GM21381 (cell line): ENCODE measurements around the gene PLB1.

Experiments used
- ATAC-seq: cut with Tn5 transposase; IDR thresholded peaks from one replicate; pipeline ENCODE4 v1.9.1; 2021; ENCODE audit warnings: mild to moderate bottlenecking, moderate library complexity; ENCODE audit not compliant: unreplicated experiment

Gene PLB1

DNA sequence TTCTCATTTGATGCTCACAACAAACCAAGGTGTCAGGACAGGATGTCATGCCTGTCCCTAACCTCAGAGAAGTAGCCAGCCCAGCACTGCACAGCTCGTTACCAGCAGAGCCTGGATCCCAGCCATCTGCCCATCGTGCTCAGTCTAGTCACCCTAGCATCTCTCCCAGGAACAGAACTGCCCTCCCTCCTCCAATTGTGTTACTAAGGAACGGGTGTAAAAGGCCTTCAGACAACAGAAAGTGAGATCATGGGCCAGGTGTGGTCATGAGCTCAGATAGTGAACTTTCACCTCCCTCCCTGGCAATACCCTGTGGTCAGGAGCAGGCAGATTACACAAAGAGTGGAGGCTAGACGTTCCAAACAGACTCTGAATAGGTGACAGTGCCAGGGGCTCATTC lies 144.0 kb downstream of the PLB1 start:
- no peak for ATAC-seq

DNA sequence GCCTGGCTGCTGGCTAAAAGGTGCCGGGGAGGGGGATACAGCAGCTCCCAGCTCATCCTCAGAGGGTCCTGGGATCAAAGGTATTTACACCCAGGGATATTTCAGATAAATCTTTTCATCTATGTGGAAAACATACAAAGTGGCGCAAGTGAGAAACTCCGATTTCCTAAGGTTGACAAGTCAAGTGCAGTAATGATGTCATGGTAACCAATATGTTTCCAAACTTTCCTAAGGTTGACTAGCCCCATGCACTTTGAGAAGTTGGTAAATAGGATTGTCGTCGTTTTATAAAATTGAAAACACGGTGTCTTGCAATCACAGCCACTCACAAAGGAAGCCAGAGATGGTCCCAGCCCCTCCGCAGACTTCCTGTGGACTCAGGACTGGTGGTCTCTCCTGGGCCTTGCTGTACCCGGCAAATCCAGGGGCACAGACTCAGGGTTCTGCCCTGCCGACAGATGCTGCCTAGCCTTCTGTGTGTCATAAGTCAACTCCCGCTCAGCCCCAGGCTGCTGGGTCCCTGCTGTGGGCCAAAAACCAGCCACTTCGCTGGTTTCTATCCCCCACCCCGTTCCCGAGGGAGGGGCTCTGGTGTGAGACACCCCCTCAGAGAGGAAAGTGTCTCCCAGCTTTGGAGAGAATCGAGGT lies 144.5 kb downstream of the PLB1 start:
- no peak for ATAC-seq

DNA sequence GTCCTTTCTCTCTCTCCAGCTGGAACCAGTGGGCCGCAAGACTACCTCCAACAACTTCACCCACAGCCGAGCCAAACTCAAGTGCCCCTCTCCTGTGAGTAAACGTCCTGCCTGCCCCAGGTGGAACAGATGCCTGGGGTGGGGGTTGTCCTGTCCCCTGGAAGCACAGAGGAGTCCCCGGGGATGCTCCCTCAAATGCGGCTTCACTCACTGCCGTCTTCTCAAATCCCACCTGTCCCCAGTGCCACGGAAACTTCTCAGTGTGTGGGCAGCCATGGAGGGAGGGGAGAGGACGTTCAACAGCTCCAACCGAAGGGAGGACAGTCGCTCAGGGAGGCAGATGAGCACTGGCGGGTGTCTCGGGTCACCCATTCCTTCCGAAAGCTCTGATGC lies 145.0 kb downstream of the PLB1 start:
- ATAC-seq: no peak

DNA sequence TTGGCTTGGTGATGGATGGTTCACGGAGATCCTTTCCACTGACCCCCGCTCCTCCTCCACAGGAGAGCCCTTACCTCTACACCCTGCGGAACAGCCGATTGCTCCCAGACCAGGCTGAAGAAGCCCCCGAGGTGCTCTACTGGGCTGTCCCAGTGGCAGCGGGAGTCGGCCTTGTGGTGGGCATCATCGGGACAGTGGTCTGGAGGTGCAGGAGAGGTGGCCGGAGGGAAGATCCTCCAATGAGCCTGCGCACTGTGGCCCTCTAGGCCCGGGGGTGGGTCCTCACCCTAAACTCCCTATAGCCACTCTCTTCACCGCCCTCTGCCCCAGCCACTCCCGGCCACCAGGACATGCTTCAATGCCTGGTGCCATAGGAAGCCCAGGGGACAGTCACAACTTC lies 146.9 kb downstream of the PLB1 start:
- no peak for ATAC-seq

DNA sequence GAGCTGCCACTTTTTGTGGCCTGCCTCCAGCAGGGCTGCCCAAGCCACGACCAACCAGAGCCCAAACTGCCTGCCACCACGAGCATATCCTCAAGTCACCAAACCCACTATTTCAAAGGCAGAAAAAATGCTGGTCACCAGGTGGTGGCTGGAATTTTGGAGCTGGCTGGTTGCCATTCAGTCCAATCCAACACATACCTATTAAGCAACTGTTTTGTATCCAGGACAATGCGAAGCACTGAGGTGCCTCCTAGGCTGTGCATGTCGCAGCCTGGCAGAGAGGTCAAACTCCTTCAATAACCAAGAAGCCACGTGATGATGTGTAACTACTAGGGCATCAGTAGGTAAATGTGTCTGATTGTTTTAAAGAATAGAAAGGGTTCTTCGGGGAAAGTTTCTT lies 147.5 kb downstream of the PLB1 start:
- ATAC-seq: no peak

DNA sequence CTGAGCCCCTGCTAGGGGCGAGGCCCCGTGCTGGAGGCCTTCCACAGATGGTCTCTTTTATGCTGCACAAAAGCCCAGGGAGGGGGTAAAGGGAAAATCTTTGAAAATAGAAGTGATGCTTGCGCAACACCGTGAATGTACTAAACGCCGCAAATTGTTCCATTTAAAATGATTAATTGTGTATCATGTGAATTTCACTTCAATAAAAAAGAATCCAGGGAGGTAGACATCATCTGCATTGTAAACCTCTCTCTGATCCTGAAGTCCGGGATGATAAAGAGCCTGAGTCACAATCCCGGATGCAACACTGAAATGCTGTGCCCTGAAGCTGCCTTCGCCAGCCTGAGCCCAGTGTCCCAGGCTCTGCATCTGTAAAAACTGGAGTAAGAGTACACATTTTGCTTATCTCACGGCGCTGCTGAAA lies 148.1 kb downstream of the PLB1 start:
- no peak for ATAC-seq

DNA sequence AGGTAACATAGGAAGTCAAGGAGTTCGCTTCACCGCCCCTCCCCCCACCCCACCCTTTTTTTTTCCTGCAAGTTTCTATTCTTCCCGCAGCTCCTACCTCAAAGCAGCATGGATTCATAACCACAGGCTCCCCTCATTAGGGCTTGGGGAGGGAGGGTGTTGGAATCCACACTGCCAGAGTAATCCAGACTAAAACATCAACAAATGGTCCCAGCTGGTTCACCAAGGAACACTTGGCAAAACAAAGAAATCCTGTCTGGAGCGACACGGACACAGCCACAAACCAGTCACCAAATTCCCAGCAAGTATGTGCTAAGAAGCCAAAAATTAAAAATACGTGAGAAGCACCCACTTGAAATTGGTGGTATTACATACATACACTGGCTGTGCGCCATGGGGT lies 148.9 kb downstream of the PLB1 start:
- no peak for ATAC-seq

DNA sequence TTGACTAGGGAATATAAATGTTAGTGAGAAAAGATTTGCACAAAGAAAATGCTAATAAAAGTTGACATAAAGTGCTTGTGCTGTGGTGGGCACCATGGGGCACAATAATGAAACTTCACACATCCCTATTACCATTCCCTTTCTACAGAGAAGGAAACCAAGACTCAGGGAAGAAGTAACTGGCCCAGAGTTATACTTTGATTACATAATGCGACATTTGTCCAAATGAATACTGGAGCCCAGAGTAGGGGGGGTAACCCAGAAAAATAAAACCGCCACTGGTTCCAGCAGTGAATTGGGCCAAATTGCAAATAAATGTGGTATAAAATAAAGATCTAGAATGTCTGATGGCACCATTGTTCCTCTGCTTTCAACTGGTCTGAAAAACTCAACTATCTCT lies 149.7 kb downstream of the PLB1 start:
- ATAC-seq: no peak

DNA sequence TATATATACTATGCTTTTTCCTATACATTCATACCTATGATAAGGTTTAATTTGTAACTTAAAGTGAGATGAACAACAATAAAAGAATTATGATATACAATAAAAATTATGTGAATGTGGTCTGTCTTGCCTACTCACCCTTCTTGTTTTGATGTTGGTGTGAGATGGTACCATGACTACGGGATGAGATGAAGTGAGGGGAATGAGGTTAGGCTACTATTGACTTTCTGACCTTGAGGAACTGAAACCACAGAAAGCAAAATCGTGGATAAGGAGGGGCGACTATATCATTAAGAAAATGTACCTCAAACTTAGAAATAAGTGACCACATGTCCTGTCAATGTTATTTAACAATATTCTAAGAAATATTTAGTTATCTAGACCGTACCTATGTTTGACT lies 151.8 kb downstream of the PLB1 start:
- no peak for ATAC-seq

DNA sequence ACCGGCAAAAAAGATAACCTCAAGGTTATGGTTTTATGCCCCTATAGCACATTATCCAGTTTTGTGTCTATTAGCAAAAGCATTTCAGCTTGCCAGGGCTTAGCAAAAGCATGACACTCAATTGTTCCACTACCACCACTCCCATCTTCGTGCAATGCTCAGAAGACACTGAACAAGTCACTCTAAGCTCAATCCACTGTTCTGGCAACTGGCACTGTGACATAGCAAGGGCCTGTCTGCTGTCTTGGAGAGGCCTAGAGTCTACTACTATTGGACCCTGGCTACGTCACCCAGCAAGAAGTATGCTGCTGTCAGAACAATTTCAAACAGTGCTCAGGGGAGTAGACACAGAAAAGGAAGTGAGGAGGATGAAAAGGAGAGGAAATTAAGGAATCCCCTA lies 152.3 kb downstream of the PLB1 start:
- ATAC-seq: no peak

DNA sequence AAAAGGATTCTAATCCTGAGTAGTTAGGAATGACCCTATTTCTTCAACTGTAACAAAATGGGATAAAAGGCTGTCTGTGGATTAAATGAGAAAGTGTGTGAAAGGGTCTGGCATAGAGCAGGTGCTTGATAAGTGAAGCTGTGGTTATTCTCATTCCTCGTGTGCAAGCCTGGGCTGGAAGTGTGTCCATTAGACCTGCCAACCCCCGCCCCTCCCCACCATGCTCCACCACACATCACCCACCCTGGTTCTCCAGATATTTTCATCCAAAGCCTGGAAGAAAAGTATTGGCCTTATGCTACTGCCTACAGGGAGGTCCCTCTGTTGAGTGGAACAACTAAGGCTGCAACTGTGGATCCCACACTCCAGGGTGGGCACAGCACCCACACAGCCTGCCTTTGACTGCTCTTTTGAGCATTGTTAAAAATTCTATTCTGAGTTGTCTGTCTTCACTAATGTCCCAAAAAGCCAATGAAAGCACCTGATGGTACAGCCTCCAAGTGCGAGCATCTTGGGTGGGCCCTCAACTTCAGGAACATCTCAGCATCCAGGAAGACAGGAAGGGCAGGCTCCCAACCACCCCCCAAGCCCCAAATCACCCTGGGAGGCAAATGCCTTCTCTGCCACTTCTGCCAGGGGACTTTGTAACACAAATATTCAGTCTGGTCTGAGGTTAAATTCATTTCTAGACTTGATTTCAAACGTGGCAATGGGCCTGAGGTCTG lies 153.0 kb downstream of the PLB1 start:
- no peak for ATAC-seq

DNA sequence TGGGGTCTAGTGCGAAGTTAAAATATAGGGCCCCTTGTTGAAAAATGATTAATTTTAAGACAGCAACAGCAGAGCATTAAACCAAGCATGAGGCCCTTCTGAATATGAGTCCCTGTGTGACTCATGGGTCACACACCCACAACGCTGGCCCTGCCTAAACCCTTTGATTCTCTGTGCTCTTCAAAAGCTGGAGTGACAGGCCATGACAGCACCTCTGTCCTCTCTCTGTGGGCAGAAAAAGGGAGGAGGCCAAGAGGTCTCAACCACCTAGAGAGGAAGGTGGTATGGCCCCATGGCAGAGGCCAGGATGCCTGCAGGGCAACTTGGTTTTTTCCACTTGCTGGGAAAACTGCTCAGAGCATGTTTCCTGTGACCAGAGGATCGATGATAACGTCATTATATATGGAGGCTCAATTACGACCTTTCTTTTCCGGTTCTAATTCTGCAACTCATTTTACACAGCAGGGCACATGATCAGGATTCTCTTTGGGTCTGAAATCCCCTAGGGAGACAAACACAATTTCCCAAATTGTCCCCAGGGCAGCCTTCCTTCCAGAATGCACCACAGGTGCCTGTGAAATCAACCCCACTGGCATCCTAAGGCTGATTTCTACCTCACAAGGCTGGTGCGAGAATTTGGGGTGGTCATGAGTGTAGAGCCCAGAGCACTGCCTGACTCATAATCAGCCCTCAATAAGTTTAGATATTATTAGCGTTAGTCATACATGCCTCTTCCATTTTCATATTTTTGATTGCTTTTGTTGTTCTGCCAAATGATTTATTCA lies 153.8 kb downstream of the PLB1 start:
- no peak for ATAC-seq

DNA sequence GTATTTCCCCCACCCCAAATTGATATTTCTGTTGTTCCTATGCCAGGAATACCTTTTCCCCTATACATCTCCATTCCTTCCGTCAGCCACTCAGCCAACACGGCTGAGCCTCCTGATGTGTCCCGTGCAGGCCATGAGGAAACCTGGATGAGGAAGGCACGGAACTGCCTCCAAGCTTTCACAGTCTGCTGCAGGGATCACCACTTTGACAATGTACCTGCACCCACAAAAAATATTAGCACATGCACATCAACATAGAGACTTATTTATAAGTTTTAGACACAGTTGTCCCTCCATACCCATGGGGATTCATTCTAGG lies 154.4 kb downstream of the PLB1 start:
- ATAC-seq: no peak

DNA sequence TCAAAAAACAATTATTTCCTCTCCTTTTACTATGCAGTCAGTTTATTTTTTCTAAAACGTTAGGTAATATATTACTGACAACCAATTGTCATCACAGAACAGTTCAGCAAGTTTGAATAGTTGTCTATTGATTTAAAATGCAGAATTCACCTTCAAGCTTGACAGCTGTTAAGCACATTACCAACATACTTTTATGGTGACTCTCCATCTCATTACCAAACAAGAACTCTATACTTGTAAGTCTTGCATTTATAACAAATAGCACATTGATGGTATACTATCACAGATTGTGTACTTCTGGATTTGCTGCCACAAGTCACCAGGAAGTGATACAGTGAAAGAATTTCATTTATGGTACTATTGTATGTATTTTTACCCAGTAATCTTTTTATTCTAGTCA lies 156.4 kb downstream of the PLB1 start:
- no peak for ATAC-seq

DNA sequence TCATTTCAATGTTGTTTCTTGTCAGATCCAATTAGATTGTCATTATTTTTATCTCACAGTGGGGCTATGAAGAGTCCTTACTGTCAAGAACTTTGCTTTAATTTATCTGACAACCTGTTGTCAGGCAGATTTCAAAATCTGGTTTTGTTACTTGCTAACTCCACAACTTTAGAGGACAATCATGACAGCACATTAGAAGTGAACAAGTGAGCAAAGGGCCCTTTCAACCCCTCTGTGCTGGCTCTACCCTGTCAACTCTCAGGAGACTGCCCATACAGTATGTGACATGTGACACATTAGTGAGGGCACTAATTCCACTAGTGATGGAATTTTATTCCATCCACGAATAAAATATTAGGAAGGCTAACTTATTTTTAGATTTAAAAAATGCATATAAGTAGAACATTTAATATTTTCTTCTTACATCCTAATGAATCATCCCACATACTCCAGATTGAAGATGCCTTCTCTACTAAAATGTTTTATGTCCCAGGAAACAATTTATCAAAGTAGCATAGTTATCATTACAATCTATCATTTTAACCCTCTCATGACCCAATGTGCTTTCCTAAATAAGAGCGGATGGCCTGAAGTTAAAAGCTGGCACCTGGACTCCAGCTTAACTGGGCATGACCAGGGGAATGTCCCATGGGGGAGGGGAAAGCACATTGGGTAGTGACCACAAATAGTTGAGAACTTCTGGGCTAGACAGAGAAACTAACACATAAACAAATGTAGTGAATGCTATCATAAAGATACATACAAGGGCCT lies 158.2 kb downstream of the PLB1 start:
- ATAC-seq: no peak

DNA sequence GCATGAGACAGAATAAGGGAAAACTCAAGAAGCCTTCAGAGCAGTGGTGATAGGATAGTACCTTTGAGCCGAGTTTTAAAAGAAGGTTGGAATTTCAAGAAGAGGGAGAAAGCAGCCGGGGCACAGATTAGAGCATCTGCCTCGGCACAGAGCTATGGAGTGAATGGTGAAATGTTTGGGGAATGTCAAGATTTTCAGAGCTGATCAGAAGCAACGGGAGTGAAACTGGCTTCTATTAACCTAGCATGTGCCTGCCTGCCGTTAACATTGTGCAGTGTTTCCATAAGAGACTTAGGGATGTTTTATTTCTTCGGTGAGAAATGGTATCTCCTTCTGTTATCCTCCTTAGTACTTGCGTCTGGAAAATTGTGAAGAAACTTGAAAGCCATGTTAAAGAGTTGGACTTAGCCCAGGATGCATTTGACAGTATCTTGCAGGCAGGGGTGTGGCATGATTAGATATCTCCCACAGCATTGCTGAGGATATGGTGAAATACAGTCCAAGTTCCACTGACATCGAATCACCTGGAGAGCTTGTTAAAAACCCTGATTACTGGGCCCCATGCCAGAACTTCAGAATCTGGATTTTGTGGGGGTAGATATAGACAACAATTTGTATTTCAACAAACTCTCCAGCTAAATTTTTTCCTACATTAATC lies 158.9 kb downstream of the PLB1 start:
- no peak for ATAC-seq

DNA sequence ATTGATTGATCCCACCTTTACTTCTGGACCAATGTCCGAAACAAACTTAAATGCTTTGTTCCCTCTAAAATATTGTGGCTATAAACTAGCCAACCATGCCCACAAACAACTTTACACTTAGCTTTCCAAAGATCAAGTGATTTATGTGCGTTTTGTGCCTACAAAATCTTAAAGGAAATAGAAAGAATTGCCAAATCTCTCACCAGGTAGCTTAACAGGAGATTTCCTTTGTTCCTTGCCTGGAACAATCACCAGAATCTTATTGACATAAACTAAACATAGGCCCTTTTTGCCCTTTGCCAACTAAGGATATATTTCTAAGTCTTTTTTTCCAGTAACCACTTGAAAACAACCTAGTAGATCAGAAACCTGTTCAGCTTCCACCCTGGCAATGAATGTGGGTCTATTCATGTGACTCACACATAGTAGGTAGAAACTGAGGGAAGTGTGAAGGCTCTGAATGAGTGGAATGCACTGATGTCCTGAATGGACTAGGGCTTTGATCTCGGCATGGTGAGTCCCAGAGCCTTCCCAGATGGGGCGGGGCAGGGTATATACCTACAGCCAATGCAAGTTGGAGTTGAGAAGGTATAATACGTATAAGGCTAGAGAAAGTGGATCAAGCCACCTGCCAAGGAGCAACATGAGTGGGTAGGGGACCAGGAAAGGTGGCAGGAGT lies 161.2 kb downstream of the PLB1 start:
- no peak for ATAC-seq

DNA sequence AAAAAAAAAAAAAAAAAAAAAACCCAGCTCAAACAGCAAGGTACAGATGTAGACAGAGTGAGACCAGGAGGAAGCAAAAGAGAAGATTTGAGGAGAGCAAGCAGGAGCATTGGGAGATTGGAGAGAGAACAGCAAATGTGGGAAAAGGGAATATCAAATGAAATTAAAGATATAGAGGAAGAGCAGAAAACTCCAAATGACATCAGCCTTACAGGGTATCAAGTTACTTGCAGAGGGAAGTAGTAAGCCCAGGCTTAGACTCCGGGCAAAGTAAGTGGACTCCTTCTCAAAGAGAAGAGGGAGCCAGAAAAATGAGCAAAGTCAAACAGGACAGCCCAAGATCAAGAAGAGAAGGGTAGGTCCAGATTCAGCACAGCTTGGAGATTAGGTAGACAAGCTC lies 162.5 kb downstream of the PLB1 start:
- ATAC-seq: no peak

DNA sequence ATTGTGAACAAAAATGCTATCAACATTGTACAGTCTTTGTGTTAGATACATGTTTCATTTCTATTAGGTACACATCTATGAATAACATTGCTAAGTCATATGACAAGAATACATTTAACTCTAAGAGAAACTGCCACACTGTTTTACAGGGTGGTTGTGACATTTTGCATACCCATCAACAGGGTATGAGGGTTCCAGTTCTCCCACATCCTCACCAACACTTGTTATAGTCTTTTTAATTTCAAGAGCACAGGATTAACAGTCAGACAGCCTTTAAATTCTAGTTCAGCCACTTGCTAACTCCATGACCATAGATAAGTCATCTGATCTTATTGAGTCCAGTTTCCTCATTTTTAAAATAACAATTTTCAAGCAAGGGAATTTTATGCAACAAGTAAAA lies 163.3 kb downstream of the PLB1 start:
- ATAC-seq: no peak

DNA sequence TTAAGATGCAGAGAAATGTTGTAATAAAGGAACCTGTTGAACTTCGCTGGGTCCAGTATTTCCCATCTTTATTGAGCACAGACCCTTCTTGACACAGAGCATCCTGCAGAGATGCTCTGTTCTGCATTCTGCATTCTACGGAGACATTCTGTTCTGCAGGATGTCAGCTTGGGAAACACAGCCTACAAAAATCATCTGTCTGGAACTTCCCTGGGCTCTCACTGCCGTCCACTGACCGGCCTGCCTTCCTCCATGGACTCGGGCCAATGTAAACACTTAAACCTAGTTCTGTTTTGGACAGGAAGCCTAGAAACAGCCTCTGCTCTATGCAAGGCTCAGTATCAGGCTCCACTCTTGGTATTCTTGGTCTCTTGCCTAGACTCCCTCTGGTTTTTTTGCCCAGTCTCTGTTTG lies 165.7 kb downstream of the PLB1 start:
- ATAC-seq: no peak
